GM18907 (cell line): ENCODE measurements around the gene ARAP3.

ENCODE experiments used
- ATAC-seq: cut with Tn5 transposase; IDR thresholded peaks from one replicate; pipeline ENCODE4 v1.9.1; 2021; ENCODE audit warnings: mild to moderate bottlenecking, moderate library complexity; ENCODE audit not compliant: unreplicated experiment

The ARAP3 gene

GRCh38 chr5:141647242-141647641 is 34.8 kb downstream of the ARAP3 start:
- no peak for ATAC-seq

GRCh38 chr5:141646026-141646425 is 36.0 kb downstream of the ARAP3 start:
- no peak for ATAC-seq

GRCh38 chr5:141641634-141642267 is 40.3 kb downstream of the ARAP3 start:
- peak; percentile 48 for ATAC-seq

GRCh38 chr5:141640698-141641097 is 41.3 kb downstream of the ARAP3 start:
- no peak for ATAC-seq

GRCh38 chr5:141640051-141640415 is 42.0 kb downstream of the ARAP3 start:
- ATAC-seq, result no peak

- ATAC-seq, result no peak
These were observed 42.5 kb downstream of the ARAP3 start for GRCh38 chr5:141639357-141640050.

- ATAC-seq, result no peak
These were observed 43.3 kb downstream of the ARAP3 start for GRCh38 chr5:141638771-141639170.

- ATAC-seq, result no peak
These were observed 44.1 kb downstream of the ARAP3 start for GRCh38 chr5:141637767-141638419.

- ATAC-seq, result peak; percentile 29
These were observed 44.8 kb downstream of the ARAP3 start for GRCh38 chr5:141637123-141637766.

- ATAC-seq, result peak; percentile 76
These were observed 45.5 kb downstream of the ARAP3 start, which contains the start of the genes HDAC3 and RELL2 for GRCh38 chr5:141636413-141637122. Gene HDAC3 (minus strand): TSS chr5:141636849. CDS start chr5:141636790, 59 bp downstream. Gene RELL2 (plus strand): TSS chr5:141636997. CDS start chr5:141638226, 1,229 bp downstream.

GRCh38 chr5:141636106-141636412 is 46.0 kb downstream of the ARAP3 start:
- no peak for ATAC-seq

GRCh38 chr5:141635646-141636045 is 46.4 kb downstream of the ARAP3 start:
- ATAC-seq, result no peak

GRCh38 chr5:141634720-141635119 is 47.3 kb downstream of the ARAP3 start:
- ATAC-seq, result no peak

- peak; percentile 71 for ATAC-seq
These were observed 48.0 kb downstream of the ARAP3 start for GRCh38 chr5:141633871-141634561.

- ATAC-seq, result no peak
These were observed 49.4 kb downstream of the ARAP3 start for GRCh38 chr5:141632650-141633049.

- ATAC-seq, result no peak
These were observed 51.4 kb downstream of the ARAP3 start for GRCh38 chr5:141630570-141631140.

- no peak for ATAC-seq
These were observed 53.7 kb downstream of the ARAP3 start for GRCh38 chr5:141628175-141628788.

GRCh38 chr5:141623611-141624010 is 58.4 kb downstream of the ARAP3 start:
- ATAC-seq, result no peak

GRCh38 chr5:141623186-141623585 is 58.8 kb downstream of the ARAP3 start:
- peak; percentile 41 for ATAC-seq
